ENCODE measurements around the gene HEXB. TPM values are rescaled to one million over a fixed set of nuclear protein-coding genes. Genes with fewer than 3 reads are reported as not detected.
A peak's percentile ranks its signal among the peaks of the same experiment; 100 is the strongest.
"Not testable (repeated sequence)": the region's sequence is repeated elsewhere in the genome, so short reads cannot be mapped to it uniquely, and the experiment has no call there.

The HEXB gene
- total and polyA plus RNA-seq, 2 of the 4 experiments (the other 2 are of a cell fraction) = 76.7 to 126 TPM

DNA sequence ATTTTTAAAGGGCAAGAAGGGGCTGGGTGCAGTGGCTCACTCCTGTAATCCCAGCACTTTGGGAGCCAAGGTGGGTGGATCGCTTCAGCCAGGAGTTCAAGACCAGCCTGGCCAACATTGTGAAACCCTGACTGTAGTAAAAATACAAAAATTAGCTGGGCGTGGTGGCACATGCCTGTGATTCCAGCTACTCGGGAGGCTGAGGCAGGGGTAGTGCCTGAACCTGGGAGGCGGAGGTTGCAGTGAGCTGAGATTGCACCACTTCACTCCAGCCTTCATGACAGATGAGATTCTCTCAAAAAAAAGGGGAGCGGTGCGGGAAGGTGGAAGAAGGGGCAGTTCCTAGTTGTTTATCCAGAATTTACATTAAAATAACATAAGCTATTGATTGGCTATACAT lies 8.6 kb upstream of the HEXB start:
- H3K9me3 ChIP-seq (ENCODE audit: control insufficient read depth, insufficient read depth, low read length); H3K9ac ChIP-seq (ENCODE audit: low read depth, low read length); H4K91ac ChIP-seq (ENCODE audit: insufficient read depth, low read depth, low read length); H4K20me1 ChIP-seq (ENCODE audit: insufficient read depth, low read length); intact Hi-C loops (cut with micrococcal nuclease); H3K9me1 ChIP-seq (ENCODE audit: insufficient read depth, low read length); H3K4me3 ChIP-seq (ENCODE audit: insufficient read depth, low read depth, low read length); H3K56ac ChIP-seq (ENCODE audit: extremely low read depth, insufficient read depth, low read length); ATAC-seq (ENCODE audit: low read depth); H2BK20ac ChIP-seq (ENCODE audit: low read depth, low read length); H3K36me3 ChIP-seq (ENCODE audit: control insufficient read depth, insufficient read depth, low read length); H2BK15ac ChIP-seq (ENCODE audit: low read depth, low read length); DNase-seq; H2AK9ac ChIP-seq (replicated peaks; ENCODE audit: low read depth, low read length, poor library complexity); POLR2A ChIA-PET (ENCODE audit: unreplicated experiment); BruUV-seq (replicated peaks); H4K5ac ChIP-seq (ENCODE audit: low read depth, low read length); H2AFZ ChIP-seq (replicated peaks; ENCODE audit: low read length, poor library complexity); H3K23ac ChIP-seq (ENCODE audit: low read depth, low read length); H3K79me1 ChIP-seq (ENCODE audit: low read depth in 1 of 2, low read length in 2 of 2); H3K27me3 ChIP-seq (ENCODE audit: control insufficient read depth, insufficient read depth, low read length); H3K27ac ChIP-seq (ENCODE audit: insufficient read depth, low read length); H3K14ac ChIP-seq (replicated peaks; ENCODE audit: low read depth, low read length); H3K4me2 ChIP-seq (ENCODE audit: low read depth, low read length); H3K4me1 ChIP-seq (ENCODE audit: control insufficient read depth, insufficient read depth, low read length); dilution Hi-C loops (cut with HindIII; ENCODE audit: low sequenced_read_pairs, unreplicated experiment): not testable (repeated sequence)
- Histone ChIP-seq H2BK5ac (ENCODE audit: low read depth, low read length, poor library complexity, severe bottlenecking) (peak overlapping the region; percentile 7), H3K18ac (ENCODE audit: low read depth, low read length) (peak overlapping the region; percentile 5; the same call in 1 of the 2 replicates), H2BK120ac (ENCODE audit: low read depth, low read length) (peak overlapping the region; percentile 10; the same call in 1 of the 2 replicates), H3K4ac (ENCODE audit: low read depth, low read length) (peak overlapping the region; percentile 24; the same call in 1 of the 2 replicates), H2AK5ac (ENCODE audit: low read depth, low read length) (peak overlapping the region; percentile 81), H4K8ac (ENCODE audit: low read depth in 2 of 2, low read length in 2 of 2) (peak overlapping the region in 1 of 2 experiments; percentile 45; a peak in 1 of 4 replicates)
- 95% methylated on average over 3 of the region's 6 CpGs; no CpG with 5 or more reads in 1 of the 2 experiments for WGBS, 2 experiments (ENCODE audit: extremely low coverage in 2 of 2, insufficient read length in 1 of 2)
- CTCF ChIA-PET = interaction anchor here (0.8 kb wide), 2 partner anchors 9 to 373 kb away, joined by 3 to 4 read pairs; no protein-coding TSS in a partner anchor
- in situ Hi-C loops (cut with MboI; ENCODE audit: low sequenced_read_pairs) = loop anchor here (5.0 kb wide), 1 partner anchor 241 kb away; no protein-coding TSS in a partner anchor

DNA sequence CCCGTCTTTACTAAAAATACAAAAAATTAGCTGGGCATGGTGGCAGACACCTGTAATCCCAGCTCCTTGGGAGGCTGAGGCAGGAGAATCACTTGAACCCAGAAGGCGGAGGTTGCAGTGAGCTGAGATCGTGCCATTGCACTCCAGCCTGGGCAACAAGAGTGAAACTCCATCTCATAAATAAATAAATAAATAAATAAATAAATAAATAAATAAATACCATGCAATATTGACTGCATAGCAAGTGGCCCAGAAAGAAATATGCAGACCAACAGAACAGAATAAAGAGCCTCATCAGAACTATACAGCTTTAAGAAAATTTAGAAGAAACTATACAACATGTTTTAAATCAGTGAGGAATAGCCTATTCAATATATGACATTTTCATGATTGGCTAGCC lies 6.9 kb upstream of the HEXB start:
- H2AK9ac ChIP-seq (replicated peaks; ENCODE audit: low read depth, low read length, poor library complexity); H3K9me1 ChIP-seq (ENCODE audit: insufficient read depth, low read length); H2BK20ac ChIP-seq (ENCODE audit: low read depth, low read length); H4K91ac ChIP-seq (ENCODE audit: insufficient read depth, low read depth, low read length); H3K9ac ChIP-seq (ENCODE audit: low read depth, low read length); dilution Hi-C loops (cut with HindIII; ENCODE audit: low sequenced_read_pairs, unreplicated experiment); H3K79me1 ChIP-seq (ENCODE audit: low read depth in 1 of 2, low read length in 2 of 2); CTCF ChIA-PET; ATAC-seq (ENCODE audit: low read depth); POLR2A ChIA-PET (ENCODE audit: unreplicated experiment); H3K23ac ChIP-seq (ENCODE audit: low read depth, low read length); H3K9me3 ChIP-seq (ENCODE audit: control insufficient read depth, insufficient read depth, low read length); H3K56ac ChIP-seq (ENCODE audit: extremely low read depth, insufficient read depth, low read length); H2BK120ac ChIP-seq (ENCODE audit: low read depth, low read length); H2AFZ ChIP-seq (replicated peaks; ENCODE audit: low read length, poor library complexity); BruUV-seq (replicated peaks); H2AK5ac ChIP-seq (ENCODE audit: low read depth, low read length); H2BK5ac ChIP-seq (ENCODE audit: low read depth, low read length, poor library complexity, severe bottlenecking); H2BK15ac ChIP-seq (ENCODE audit: low read depth, low read length); intact Hi-C loops (cut with micrococcal nuclease); H3K4me2 ChIP-seq (ENCODE audit: low read depth, low read length); H3K4ac ChIP-seq (ENCODE audit: low read depth, low read length); H3K4me3 ChIP-seq (ENCODE audit: insufficient read depth, low read depth, low read length); H4K20me1 ChIP-seq (ENCODE audit: insufficient read depth, low read length); H4K8ac ChIP-seq (ENCODE audit: low read depth in 2 of 2, low read length in 2 of 2); H3K27me3 ChIP-seq (ENCODE audit: control insufficient read depth, insufficient read depth, low read length); H3K14ac ChIP-seq (replicated peaks; ENCODE audit: low read depth, low read length); H3K18ac ChIP-seq (ENCODE audit: low read depth, low read length); H4K5ac ChIP-seq (ENCODE audit: low read depth, low read length); H3K36me3 ChIP-seq (ENCODE audit: control insufficient read depth, insufficient read depth, low read length); H3K4me1 ChIP-seq (ENCODE audit: control insufficient read depth, insufficient read depth, low read length); DNase-seq; H3K27ac ChIP-seq (ENCODE audit: insufficient read depth, low read length): not testable (repeated sequence)
- WGBS, 2 experiments (ENCODE audit: extremely low coverage in 2 of 2, insufficient read length in 1 of 2) = no CpG with 5 or more reads among the region's 3 CpGs
- in situ Hi-C loops (cut with MboI; ENCODE audit: low sequenced_read_pairs) = loop anchor here (5.0 kb wide), 1 partner anchor 239 kb away; no protein-coding TSS in a partner anchor

Measured in IMR-90 (cell line).